HG03039 (cell line): ENCODE results near the gene EID2B.
A peak's percentile ranks its signal among the peaks of the same experiment; 100 is the strongest.

Experiments
- ATAC-seq: cut with Tn5 transposase; IDR thresholded peaks from one replicate; pipeline ENCODE4 v1.9.1; 2021; ENCODE audit warnings: mild to moderate bottlenecking, moderate library complexity; ENCODE audit not compliant: unreplicated experiment

Gene EID2B

GRCh38 chr19:39500543-39500942 is 32.1 kb downstream of the EID2B start:
- ATAC-seq: no peak

GRCh38 chr19:39499932-39500331 is 32.7 kb downstream of the EID2B start:
- ATAC-seq: no peak

- no peak for ATAC-seq
Measured at GRCh38 chr19:39498798-39499642, 33.6 kb downstream of the EID2B start, which contains the start of gene DLL3. Gene DLL3 (plus strand): TSS chr19:39498947. CDS start chr19:39498975, 28 bp downstream.

GRCh38 chr19:39497996-39498797 is 34.5 kb downstream of the EID2B start:
- ATAC-seq: no peak

- ATAC-seq: no peak
Measured at GRCh38 chr19:39497701-39497995, 35.0 kb downstream of the EID2B start.

GRCh38 chr19:39496063-39496462 is 36.6 kb downstream of the EID2B start:
- no peak for ATAC-seq

- no peak for ATAC-seq
Measured at GRCh38 chr19:39494661-39495060, 38.0 kb downstream of the EID2B start.

GRCh38 chr19:39492788-39493187 is 39.9 kb downstream of the EID2B start:
- ATAC-seq: no peak

- ATAC-seq: no peak
Measured at GRCh38 chr19:39492225-39492624, 40.4 kb downstream of the EID2B start.

- ATAC-seq: no peak
Measured at GRCh38 chr19:39489756-39490155, 42.9 kb downstream of the EID2B start.

GRCh38 chr19:39483141-39483540 is 49.5 kb downstream of the EID2B start:
- no peak for ATAC-seq

- ATAC-seq: no peak
Measured at GRCh38 chr19:39481676-39482075, 51.0 kb downstream of the EID2B start.

GRCh38 chr19:39481229-39481545 is 51.5 kb downstream of the EID2B start:
- peak; percentile 10 for ATAC-seq
